ENCODE measurements around the gene TPT1.

Gene TPT1

DNA sequence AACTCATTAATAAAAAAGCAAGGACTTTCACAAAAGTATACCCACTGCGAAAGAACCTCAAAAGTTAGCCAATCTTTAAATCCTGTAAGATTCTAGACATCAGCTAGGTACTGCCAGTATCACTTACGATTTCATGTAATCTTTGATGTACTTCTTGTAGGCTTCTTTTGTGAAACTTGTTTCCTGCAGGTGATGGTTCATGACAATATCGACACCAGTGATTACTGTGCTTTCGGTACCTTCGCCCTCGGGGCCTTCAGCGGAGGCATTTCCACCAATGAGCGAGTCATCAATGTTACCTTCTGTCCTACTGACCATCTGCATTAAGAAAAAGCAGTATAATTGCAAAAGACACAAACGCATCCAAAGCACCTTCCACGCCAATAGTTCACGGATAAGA, 1.1 kb downstream of the TPT1 start:
- no peak overlapping the region for H2BK12ac ChIP-seq (ENCODE audit: low read length in 2 of 2)
- H3K79me1 ChIP-seq (replicated peaks; ENCODE audit: low read length, poor library complexity, severe bottlenecking): peaks cover 9% of the 10 kb centered on the region
- peak overlapping the region; percentile 59 to 89 for H3K4me3 ChIP-seq (ENCODE audit: insufficient read depth in 1 of 2, low read depth in 1 of 2, low read length in 2 of 2)
- no peak overlapping the region for H4K8ac ChIP-seq (ENCODE audit: low read length)
- H2AK5ac ChIP-seq (ENCODE audit: low read length, severe bottlenecking): no peak overlapping the region
- peaks cover 16 to 61% of the 10 kb centered on the region in 2 experiments for H3K36me3 ChIP-seq (ENCODE audit: control insufficient read depth in 1 of 2, insufficient read depth in 2 of 2, low read depth in 1 of 2, low read length in 2 of 2)
- H3K27ac ChIP-seq (ENCODE audit: low read length, poor library complexity, severe bottlenecking): peak overlapping the region; percentile 99
- no peak overlapping the region for H2BK5ac ChIP-seq (ENCODE audit: low read depth, low read length, poor library complexity, severe bottlenecking)
- peak overlapping the region; percentile 98 for H3K9ac ChIP-seq (ENCODE audit: low read length)
- H3K4ac ChIP-seq (ENCODE audit: low read depth in 1 of 2, low read length in 2 of 2): no peak overlapping the region
- peak overlapping the region in 1 of 2 experiments; percentile 65 for H3K14ac ChIP-seq (ENCODE audit: low read length in 2 of 2)
- peak overlapping the region in 1 of 2 experiments; percentile 48 for H3K18ac ChIP-seq (ENCODE audit: low read depth in 1 of 2, low read length in 2 of 2)
- peak overlapping the region; percentile 76 for H3K4me2 ChIP-seq (ENCODE audit: low read length, poor library complexity, severe bottlenecking)
- H2AFZ ChIP-seq (ENCODE audit: low read depth, low read length): no peak overlapping the region
- H4K91ac ChIP-seq (ENCODE audit: low read length): no peak overlapping the region
- WGBS: 21% methylated on average over 9 of the region's 11 CpGs
- peaks cover 9% of the 10 kb centered on the region for H3K4me1 ChIP-seq (ENCODE audit: control insufficient read depth, insufficient read depth, low read depth, low read length)
- no peak for DNase-seq
- no peaks in the 10 kb centered on the region for H3K9me3 ChIP-seq (ENCODE audit: control insufficient read depth, low read length)
- H2BK120ac ChIP-seq (ENCODE audit: low read depth, low read length): no peak overlapping the region
- H3K27me3 ChIP-seq (ENCODE audit: control insufficient read depth in 1 of 2, insufficient read depth in 1 of 2, low read length in 2 of 2): no peaks in the 10 kb centered on the region
- H3K23ac ChIP-seq (ENCODE audit: low read length in 2 of 2): no peak overlapping the region
- no peak overlapping the region for H2BK15ac ChIP-seq (ENCODE audit: low read depth, poor library complexity, severe bottlenecking)

DNA sequence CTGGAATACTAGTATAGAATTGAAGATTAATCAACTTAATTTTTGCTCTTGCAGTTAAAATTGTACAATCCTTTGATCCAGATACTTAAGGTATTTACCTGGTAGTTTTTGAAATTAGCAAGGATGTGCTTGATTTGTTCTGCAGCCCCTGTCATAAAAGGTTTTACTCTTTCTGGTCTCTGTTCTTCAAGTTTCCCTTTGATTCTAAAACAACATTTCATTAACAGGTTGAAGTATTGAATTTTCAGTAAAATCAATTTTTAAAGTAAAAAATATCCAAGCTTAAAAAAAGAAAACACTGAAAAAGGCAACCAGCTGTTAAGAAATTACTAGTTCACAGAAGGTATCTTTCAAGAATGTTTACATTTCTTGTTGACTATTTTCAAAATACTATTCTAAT, 1.6 kb downstream of the TPT1 start:
- Histone ChIP-seq H4K8ac (ENCODE audit: low read length) (no peak overlapping the region), H3K27ac (ENCODE audit: low read length, poor library complexity, severe bottlenecking) (no peak overlapping the region), H3K4me2 (ENCODE audit: low read length, poor library complexity, severe bottlenecking) (peak overlapping the region; percentile 76), H2BK5ac (ENCODE audit: low read depth, low read length, poor library complexity, severe bottlenecking) (no peak overlapping the region), H3K18ac (ENCODE audit: low read depth in 1 of 2, low read length in 2 of 2) (no peak overlapping the region), H3K14ac (ENCODE audit: low read length in 2 of 2) (no peak overlapping the region), H2BK15ac (ENCODE audit: low read depth, poor library complexity, severe bottlenecking) (no peak overlapping the region), H3K23ac (ENCODE audit: low read length in 2 of 2) (no peak overlapping the region), H3K36me3 (ENCODE audit: control insufficient read depth in 1 of 2, insufficient read depth in 2 of 2, low read depth in 1 of 2, low read length in 2 of 2) (peaks cover 16 to 61% of the 10 kb centered on the region in 2 experiments), H4K91ac (ENCODE audit: low read length) (no peak overlapping the region), H2AK5ac (ENCODE audit: low read length, severe bottlenecking) (no peak overlapping the region), H2BK120ac (ENCODE audit: low read depth, low read length) (no peak overlapping the region), H3K9ac (ENCODE audit: low read length) (peak overlapping the region; percentile 98), H3K4me1 (ENCODE audit: control insufficient read depth, insufficient read depth, low read depth, low read length) (peaks cover 9% of the 10 kb centered on the region), H2AFZ (ENCODE audit: low read depth, low read length) (no peak overlapping the region), H3K9me3 (ENCODE audit: control insufficient read depth, low read length) (no peaks in the 10 kb centered on the region), H3K27me3 (ENCODE audit: control insufficient read depth in 1 of 2, insufficient read depth in 1 of 2, low read length in 2 of 2) (no peaks in the 10 kb centered on the region), H3K4me3 (ENCODE audit: insufficient read depth in 1 of 2, low read depth in 1 of 2, low read length in 2 of 2) (peak overlapping the region in 1 of 2 experiments; percentile 89), H3K79me1 (replicated peaks; ENCODE audit: low read length, poor library complexity, severe bottlenecking) (peaks cover 7% of the 10 kb centered on the region), H2BK12ac (ENCODE audit: low read length in 2 of 2) (no peak overlapping the region), H3K4ac (ENCODE audit: low read depth in 1 of 2, low read length in 2 of 2) (no peak overlapping the region)
- DNase-seq: no peak

DNA sequence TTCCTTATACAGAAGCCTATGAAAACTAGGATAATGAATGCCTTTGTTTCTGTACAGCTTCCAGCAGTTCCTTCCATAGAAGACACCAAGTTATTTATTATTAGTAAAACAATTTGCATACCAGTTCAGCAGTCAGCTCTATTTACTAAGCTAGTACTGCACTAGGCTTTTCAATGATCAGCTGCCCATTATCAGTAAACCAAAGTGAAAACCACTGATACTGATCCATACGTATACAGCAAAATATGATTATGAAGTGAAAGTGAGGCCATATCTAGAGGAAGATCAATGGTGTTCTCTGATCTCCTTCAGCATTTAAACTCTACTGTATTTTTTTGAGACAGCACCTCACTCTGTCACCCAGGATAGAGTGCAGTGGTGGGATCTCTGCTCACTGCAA, 3.2 kb downstream of the TPT1 start:
- H2BK15ac ChIP-seq (ENCODE audit: low read depth, poor library complexity, severe bottlenecking): no peak overlapping the region
- no peak overlapping the region for H2BK5ac ChIP-seq (ENCODE audit: low read depth, low read length, poor library complexity, severe bottlenecking)
- no peak overlapping the region for H3K4ac ChIP-seq (ENCODE audit: low read depth in 1 of 2, low read length in 2 of 2)
- no peaks in the 10 kb centered on the region for H3K27me3 ChIP-seq (ENCODE audit: control insufficient read depth in 1 of 2, insufficient read depth in 1 of 2, low read length in 2 of 2)
- no peak overlapping the region for H3K18ac ChIP-seq (ENCODE audit: low read depth in 1 of 2, low read length in 2 of 2)
- H3K4me2 ChIP-seq (ENCODE audit: low read length, poor library complexity, severe bottlenecking): no peak overlapping the region
- H4K8ac ChIP-seq (ENCODE audit: low read length): no peak overlapping the region
- H2AK5ac ChIP-seq (ENCODE audit: low read length, severe bottlenecking): no peak overlapping the region
- no CpG with 5 or more reads among the region's 1 CpG for WGBS
- no peak overlapping the region for H2BK120ac ChIP-seq (ENCODE audit: low read depth, low read length)
- no peak overlapping the region for H2BK12ac ChIP-seq (ENCODE audit: low read length in 2 of 2)
- H3K23ac ChIP-seq (ENCODE audit: low read length in 2 of 2): no peak overlapping the region
- no peak for DNase-seq
- H3K4me3 ChIP-seq (ENCODE audit: insufficient read depth in 1 of 2, low read depth in 1 of 2, low read length in 2 of 2): peak overlapping the region in 1 of 2 experiments; percentile 89
- H3K14ac ChIP-seq (ENCODE audit: low read length in 2 of 2): no peak overlapping the region
- no peak overlapping the region for H4K91ac ChIP-seq (ENCODE audit: low read length)
- peaks cover 16 to 63% of the 10 kb centered on the region in 2 experiments for H3K36me3 ChIP-seq (ENCODE audit: control insufficient read depth in 1 of 2, insufficient read depth in 2 of 2, low read depth in 1 of 2, low read length in 2 of 2)
- peaks cover 6% of the 10 kb centered on the region for H3K79me1 ChIP-seq (replicated peaks; ENCODE audit: low read length, poor library complexity, severe bottlenecking)
- H3K27ac ChIP-seq (ENCODE audit: low read length, poor library complexity, severe bottlenecking): no peak overlapping the region
- peak overlapping the region; percentile 98 for H3K9ac ChIP-seq (ENCODE audit: low read length)
- H3K4me1 ChIP-seq (ENCODE audit: control insufficient read depth, insufficient read depth, low read depth, low read length): peaks cover 9% of the 10 kb centered on the region
- H2AFZ ChIP-seq (ENCODE audit: low read depth, low read length): no peak overlapping the region
- no peaks in the 10 kb centered on the region for H3K9me3 ChIP-seq (ENCODE audit: control insufficient read depth, low read length)

DNA sequence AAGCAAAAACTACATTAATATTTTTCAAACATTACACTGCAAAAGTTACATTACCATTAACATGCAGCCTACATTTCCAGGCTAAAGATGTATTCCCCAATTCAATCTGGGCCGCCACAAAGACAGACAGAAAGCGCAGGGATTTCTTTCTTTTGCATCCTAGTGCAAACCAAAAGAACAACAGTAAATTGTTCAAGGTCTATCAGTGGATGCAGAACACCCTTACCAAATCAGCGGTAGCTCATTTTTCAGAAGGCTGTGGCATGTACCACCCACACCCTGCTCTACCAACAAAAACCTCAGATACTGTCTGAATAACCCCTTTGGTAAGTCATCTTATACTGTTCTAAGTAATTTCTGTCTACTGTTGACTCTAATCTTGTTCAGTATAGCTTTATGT, 3.6 kb downstream of the TPT1 start:
- Histone ChIP-seq H3K23ac (ENCODE audit: low read length in 2 of 2) (no peak overlapping the region), H2BK120ac (ENCODE audit: low read depth, low read length) (no peak overlapping the region), H3K4me2 (ENCODE audit: low read length, poor library complexity, severe bottlenecking) (no peak overlapping the region), H3K4ac (ENCODE audit: low read depth in 1 of 2, low read length in 2 of 2) (no peak overlapping the region), H4K8ac (ENCODE audit: low read length) (no peak overlapping the region), H2AK5ac (ENCODE audit: low read length, severe bottlenecking) (no peak overlapping the region), H3K4me3 (ENCODE audit: insufficient read depth in 1 of 2, low read depth in 1 of 2, low read length in 2 of 2) (peak overlapping the region in 1 of 2 experiments; percentile 89), H2AFZ (ENCODE audit: low read depth, low read length) (no peak overlapping the region), H3K79me1 (replicated peaks; ENCODE audit: low read length, poor library complexity, severe bottlenecking) (peaks cover 4% of the 10 kb centered on the region), H2BK12ac (ENCODE audit: low read length in 2 of 2) (no peak overlapping the region), H3K36me3 (ENCODE audit: control insufficient read depth in 1 of 2, insufficient read depth in 2 of 2, low read depth in 1 of 2, low read length in 2 of 2) (peaks cover 16 to 63% of the 10 kb centered on the region in 2 experiments), H3K4me1 (ENCODE audit: control insufficient read depth, insufficient read depth, low read depth, low read length) (peaks cover 9% of the 10 kb centered on the region), H3K14ac (ENCODE audit: low read length in 2 of 2) (no peak overlapping the region), H4K91ac (ENCODE audit: low read length) (no peak overlapping the region), H2BK5ac (ENCODE audit: low read depth, low read length, poor library complexity, severe bottlenecking) (no peak overlapping the region), H2BK15ac (ENCODE audit: low read depth, poor library complexity, severe bottlenecking) (no peak overlapping the region), H3K18ac (ENCODE audit: low read depth in 1 of 2, low read length in 2 of 2) (no peak overlapping the region), H3K27ac (ENCODE audit: low read length, poor library complexity, severe bottlenecking) (no peak overlapping the region), H3K27me3 (ENCODE audit: control insufficient read depth in 1 of 2, insufficient read depth in 1 of 2, low read length in 2 of 2) (no peaks in the 10 kb centered on the region), H3K9ac (ENCODE audit: low read length) (peak overlapping the region; percentile 98), H3K9me3 (ENCODE audit: control insufficient read depth, low read length) (no peaks in the 10 kb centered on the region)
- DNase-seq: no peak
- 99% methylated on average over 3 of the region's 3 CpGs for WGBS
